Stomach (tissue), 4 donors: Measurements from ENCODE around the gene YPEL2.

Experiments
- CTCF ChIP-seq, 7 experiments: fragments of 450-650 bp in 4 of 7; fragments of 200-600 bp in 3 of 7; sonication (generic) in 3 of 7; IDR thresholded peaks; one replicate each; pipeline ENCODE4 v1.5.1; 2016 to 2019; ENCODE audit warnings: antibody characterized with exemption in 7 of 7, control low read depth in 2 of 7, mild to moderate bottlenecking in 1 of 7
- POLR2AphosphoS5 ChIP-seq, 3 donors: sonication (generic); formaldehyde crosslinking; IDR thresholded peaks; one replicate each; pipeline ENCODE4 v1.6.1; 2016; ENCODE audit warnings: antibody characterized with exemption in 3 of 3

- TF ChIP-seq CTCF (IDR thresholded peaks at IDR 0.05) (no peak), POLR2AphosphoS5 (IDR thresholded peaks at IDR 0.05) (peak in 1 of 3 donors; percentile 6)
Measured at GRCh38 chr17:59423137-59423724, 91.8 kb downstream of the YPEL2 start.
